ENCODE measurements around the gene BLVRA.
"Not testable (repeated sequence)": the region's sequence is repeated elsewhere in the genome, so short reads cannot be mapped to it uniquely, and the experiment has no call there.

Gene BLVRA

DNA sequence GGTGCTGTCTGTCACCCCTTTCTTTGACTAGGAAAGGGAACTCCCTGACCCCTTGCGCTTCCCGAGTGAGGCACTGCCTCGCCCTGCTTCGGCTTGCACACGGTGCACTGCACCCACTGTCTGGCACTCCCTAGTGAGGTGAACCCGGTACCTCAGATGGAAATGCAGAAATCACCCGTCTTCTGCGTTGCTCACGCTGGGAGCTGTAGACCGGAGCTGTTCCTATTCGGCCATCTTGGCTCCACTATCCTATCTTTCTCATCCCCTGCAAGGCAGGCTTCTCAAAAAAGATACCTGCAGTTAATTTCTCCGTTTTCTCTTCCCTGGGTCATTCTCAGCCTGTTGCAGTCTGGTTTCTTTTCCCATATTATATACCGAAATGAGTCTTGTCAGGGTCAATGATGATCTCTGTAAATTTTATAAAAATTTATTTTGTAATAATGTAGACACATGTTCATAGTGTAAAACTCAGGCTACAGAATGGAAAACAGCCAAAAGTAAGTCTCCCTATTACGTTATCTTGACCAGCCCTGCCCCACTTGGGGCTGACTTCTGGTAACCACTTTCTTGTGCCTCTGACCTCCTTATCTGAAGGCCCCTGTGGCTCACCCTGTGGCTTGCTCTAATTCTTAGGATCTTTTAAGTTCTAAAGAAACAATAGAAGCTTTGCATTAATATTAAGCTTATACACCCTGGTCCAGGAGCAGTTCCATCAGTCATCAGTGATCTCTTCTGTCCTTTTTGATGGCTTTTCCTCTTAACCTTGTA, 20.7 kb downstream of the BLVRA start:
- no peak overlapping the region for H3K4me3 ChIP-seq (ENCODE audit: low read depth, low read length)
- DNase-seq (ENCODE audit: low read depth, low spot score), result no peak
- in situ Hi-C loops (cut with HindIII; ENCODE audit: low sequenced_read_pairs), result no loop called here
- TF ChIP-seq, protein P1, sequence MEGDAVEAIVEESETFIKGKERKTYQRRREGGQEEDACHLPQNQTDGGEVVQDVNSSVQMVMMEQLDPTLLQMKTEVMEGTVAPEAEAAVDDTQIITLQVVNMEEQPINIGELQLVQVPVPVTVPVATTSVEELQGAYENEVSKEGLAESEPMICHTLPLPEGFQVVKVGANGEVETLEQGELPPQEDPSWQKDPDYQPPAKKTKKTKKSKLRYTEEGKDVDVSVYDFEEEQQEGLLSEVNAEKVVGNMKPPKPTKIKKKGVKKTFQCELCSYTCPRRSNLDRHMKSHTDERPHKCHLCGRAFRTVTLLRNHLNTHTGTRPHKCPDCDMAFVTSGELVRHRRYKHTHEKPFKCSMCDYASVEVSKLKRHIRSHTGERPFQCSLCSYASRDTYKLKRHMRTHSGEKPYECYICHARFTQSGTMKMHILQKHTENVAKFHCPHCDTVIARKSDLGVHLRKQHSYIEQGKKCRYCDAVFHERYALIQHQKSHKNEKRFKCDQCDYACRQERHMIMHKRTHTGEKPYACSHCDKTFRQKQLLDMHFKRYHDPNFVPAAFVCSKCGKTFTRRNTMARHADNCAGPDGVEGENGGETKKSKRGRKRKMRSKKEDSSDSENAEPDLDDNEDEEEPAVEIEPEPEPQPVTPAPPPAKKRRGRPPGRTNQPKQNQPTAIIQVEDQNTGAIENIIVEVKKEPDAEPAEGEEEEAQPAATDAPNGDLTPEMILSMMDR (IDR thresholded peaks at IDR 0.05; ENCODE audit: low read depth, low read length), result no peak

DNA sequence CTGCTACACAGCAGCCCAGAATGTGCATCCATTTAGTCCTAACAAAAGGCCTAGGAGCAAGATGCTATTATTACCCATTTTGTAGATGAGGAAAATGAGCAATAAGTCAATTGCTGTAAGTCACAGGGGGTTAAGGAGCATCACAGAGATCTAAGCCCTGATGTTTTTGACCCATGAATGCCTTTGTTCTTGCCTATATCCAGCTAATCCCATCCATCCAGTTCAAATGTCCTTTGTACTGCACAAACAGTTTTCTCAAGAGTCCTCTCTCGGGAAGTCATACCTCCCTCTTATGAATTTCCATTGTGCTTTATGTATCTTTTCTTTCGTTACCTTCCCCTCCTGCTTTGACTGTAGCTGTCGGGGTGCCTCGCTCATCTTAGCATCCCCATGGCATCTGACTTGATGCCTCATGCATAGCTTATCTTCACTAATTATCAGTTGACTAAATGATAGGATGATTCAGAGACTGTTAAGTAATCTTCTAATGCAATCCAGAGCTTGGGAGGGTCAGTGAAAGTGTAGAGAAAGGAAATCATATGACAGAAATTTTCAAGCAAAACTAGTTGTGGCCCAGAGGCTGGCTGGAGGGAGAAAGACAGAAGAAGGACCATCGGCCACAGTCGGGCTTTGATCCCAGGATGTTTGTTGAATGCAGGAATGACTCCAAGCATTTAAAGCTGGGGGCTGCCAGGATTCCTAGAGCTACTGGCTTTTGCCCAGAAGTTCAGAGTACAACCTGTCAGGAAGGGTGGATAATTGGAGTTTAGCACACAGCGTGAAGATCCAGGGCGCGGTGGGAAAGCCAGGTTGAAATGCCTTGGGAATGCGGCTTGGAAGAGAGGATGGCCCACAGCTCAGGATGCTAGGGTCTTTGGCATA, 23.5 kb downstream of the BLVRA start:
- in situ Hi-C loops (cut with HindIII; ENCODE audit: low sequenced_read_pairs), result no loop called here
- TF ChIP-seq, protein P1 (IDR thresholded peaks at IDR 0.05; ENCODE audit: low read depth, low read length), result no peak
- no peak for DNase-seq (ENCODE audit: low read depth, low spot score)
- H3K4me3 ChIP-seq (ENCODE audit: low read depth, low read length), result no peak overlapping the region

DNA sequence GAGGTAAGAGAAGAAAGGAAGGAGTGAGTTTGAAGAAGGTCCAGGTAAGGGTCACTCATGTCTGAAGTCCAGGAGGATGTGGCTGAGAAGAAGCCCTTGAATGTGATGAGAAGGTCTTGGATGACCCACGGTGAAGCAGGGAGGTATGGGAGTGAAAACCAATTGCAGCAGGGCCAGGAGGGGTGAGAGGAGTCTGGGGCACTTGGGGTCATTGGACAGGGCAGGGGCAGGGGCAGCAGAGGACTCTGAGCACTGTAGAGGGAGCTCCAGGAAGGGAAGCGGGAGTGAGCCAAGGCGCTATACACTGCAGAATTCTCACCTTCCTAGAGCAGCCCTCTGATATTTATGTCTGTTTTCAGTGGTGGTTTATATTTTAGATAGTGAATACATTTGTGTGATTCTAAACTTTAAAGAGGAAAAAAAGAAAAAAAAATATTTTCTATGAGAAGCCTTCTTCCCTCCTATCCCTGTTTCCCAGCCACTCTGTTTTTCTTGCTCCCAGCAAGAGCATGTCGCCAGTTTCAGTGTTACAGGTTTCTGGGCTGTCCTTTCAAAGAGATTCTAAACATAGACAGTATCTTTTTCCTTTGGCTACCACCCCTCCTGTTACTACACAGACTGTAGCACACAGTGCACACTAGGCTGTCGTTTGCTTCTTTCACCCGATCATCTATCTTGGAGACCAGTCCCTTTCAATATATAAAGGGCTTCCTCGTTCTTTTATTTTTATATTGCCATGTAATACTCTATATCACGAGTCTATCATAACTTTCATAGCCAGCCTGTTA, 24.5 kb downstream of the BLVRA start:
- no peak overlapping the region for H3K4me3 ChIP-seq (ENCODE audit: low read depth, low read length)
- no peak for DNase-seq (ENCODE audit: low read depth, low spot score)
- TF ChIP-seq, protein P1 (IDR thresholded peaks at IDR 0.05; ENCODE audit: low read depth, low read length), result no peak
- in situ Hi-C loops (cut with HindIII; ENCODE audit: low sequenced_read_pairs), result no loop called here

DNA sequence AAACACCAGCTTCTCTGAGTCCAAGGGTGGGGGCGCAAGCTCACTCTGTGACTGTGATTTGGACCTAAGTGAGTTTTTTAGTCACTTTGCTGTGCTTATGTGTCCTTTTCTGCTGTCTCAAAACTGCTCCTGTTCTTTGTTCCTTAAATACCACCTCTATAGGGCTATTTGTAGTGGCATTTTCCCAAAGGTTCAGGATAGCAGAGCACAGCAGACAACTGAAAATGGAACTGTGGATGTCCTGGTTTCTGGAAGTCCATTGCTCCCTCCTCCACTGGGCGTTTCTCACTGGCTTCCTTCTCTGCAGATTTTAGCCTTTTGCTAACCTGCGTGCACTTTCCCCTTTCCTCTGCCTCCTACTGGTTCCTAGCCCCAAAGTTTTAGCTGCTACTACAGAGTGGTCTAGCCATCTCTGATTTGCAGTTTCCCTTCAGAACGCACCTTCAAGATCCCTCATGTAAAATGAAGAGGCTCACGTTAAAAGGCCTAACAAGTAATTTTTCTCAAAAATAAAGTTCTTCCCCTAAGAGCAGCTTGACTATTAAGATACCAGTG, 25.6 kb downstream of the BLVRA start:
- H3K4me3 ChIP-seq (ENCODE audit: low read depth, low read length), result no peak overlapping the region
- TF ChIP-seq, protein P1 (IDR thresholded peaks at IDR 0.05; ENCODE audit: low read depth, low read length), result no peak
- in situ Hi-C loops (cut with HindIII; ENCODE audit: low sequenced_read_pairs), result no loop called here
- DNase-seq (ENCODE audit: low read depth, low spot score), result no peak

DNA sequence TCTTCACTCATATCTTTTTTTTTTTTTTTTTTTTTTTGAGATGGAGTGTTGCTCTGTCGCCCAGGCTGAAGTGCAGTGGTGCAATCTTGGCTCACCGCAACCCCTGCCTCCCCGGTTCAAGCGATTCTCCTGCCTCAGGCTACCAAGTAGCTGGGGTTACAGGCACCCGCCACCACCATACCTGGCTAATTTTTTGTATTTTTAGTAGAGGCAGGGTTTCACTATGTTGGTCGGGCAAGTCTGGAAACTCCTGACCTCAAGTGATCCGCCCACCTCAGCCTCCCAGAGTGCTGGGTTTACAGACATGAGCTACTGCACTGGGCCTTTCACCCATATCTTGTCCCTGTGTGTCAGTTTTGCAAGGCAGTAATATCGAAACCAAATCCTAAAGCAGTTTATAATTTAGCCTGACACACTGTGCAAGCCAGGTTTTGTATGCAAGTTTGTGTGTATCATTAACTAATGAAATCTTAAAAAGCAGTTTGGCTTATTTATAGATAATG, 26.2 kb downstream of the BLVRA start:
- DNase-seq (ENCODE audit: low read depth, low spot score); in situ Hi-C loops (cut with HindIII; ENCODE audit: low sequenced_read_pairs); H3K4me3 ChIP-seq (ENCODE audit: low read depth, low read length): not testable (repeated sequence)

DNA sequence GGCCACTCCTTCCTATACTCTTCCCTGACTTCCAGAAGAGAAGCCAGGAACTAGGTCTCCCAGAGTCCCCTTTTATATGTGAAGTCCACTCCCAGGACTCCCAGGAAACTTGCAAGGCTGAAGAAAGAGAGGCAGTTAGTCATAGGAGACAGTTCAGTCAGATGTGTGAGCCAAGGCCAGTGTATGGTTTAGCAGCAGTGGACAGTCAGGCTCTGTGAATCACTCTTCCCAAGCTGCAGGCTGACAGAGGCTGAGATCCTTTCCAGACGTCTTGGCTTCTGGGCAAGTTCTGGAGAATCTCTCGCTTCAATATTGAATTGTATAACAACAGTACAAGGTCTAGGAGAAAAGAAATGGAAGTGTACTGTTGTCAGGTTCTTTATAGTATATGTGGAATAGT, 26.9 kb downstream of the BLVRA start:
- in situ Hi-C loops (cut with HindIII; ENCODE audit: low sequenced_read_pairs), result no loop called here
- TF ChIP-seq, protein P1 (IDR thresholded peaks at IDR 0.05; ENCODE audit: low read depth, low read length), result no peak
- H3K4me3 ChIP-seq (ENCODE audit: low read depth, low read length), result no peak overlapping the region
- DNase-seq (ENCODE audit: low read depth, low spot score), result peak; percentile 80

Measured in astrocyte of the spinal cord (primary cell).